GM12878 (cell line): ENCODE measurements around the gene S100A4. TPM values are rescaled to one million over a fixed set of nuclear protein-coding genes. Genes with fewer than 3 reads are reported as not detected.
A peak's percentile ranks its signal among the peaks of the same experiment; 100 is the strongest.

Experiments used
- ATAC-seq: fragments of 200-7000 bp; cut with Tn5 transposase; 3 replicates; pipeline ENCODE4 v1.9.1; 2020; ENCODE audit warnings: mild to moderate bottlenecking, moderate library complexity
- BruUV-seq: library from RNA; stranded (reverse); fragments of 400-500 nt; replicated peaks from 2 replicates; lab custom pipeline; 2021; lab: Mats Ljungman, UMichigan
- CTCF ChIA-PET: fragments of 300-600 bp; sonication (Branson Sonifier 250); formaldehyde crosslinking; extraction: SDS; loops from one replicate; lab custom pipeline; 2021; ENCODE audit warnings: inconsistent platforms; lab: Yijun Ruan, JAX
- POLR2A ChIA-PET: fragments of 350-600 bp; formaldehyde crosslinking; extraction: SDS; loops from one replicate; lab custom pipeline; 2021; ENCODE audit warnings: inconsistent platforms; lab: Charles Lee
- RAD21 ChIA-PET: fragments of 300-600 bp; sonication (Branson Sonifier 250); formaldehyde crosslinking; loops from one replicate; lab custom pipeline; 2023; ENCODE audit warnings: antibody characterized with exemption; ENCODE audit not compliant: unreplicated experiment; lab: Charles Lee
- SMC1A ChIA-PET: fragments of 300-600 bp; sonication (Branson Sonifier 250); formaldehyde crosslinking; loops from one replicate; lab custom pipeline; 2023; ENCODE audit not compliant: unreplicated experiment, uncharacterized antibody; lab: Charles Lee
- DNase-seq: peaks from one replicate; pipeline ENCODE4 v3.0.0-alpha.2; 2011; ENCODE audit warnings: low read depth, low spot score
- FAIRE-seq: peaks from 3 replicates; lab custom pipeline; 2011; peaks lifted over from hg19 to GRCh38; lab: Jason Lieb, UNC
- H2AFZ ChIP-seq: 2 replicates; pipeline ENCODE4 v1.6.0; 2011; ENCODE audit warnings: low read depth, low read length, control low read depth; ENCODE audit not compliant: control insufficient read depth
- H3K27ac ChIP-seq: 2 replicates; pipeline ENCODE4 v1.5.1; 2011; ENCODE audit warnings: control low read depth; ENCODE audit not compliant: control insufficient read depth, insufficient read depth
- H3K27me3 ChIP-seq, 2 experiments: replicated peaks in 1 of 2; 2 replicates each; pipeline versions ENCODE4 v1.6.0 to v1.6.1; 2011; ENCODE audit warnings: low read length in 1 of 2; ENCODE audit not compliant: control insufficient read depth in 2 of 2, insufficient read depth in 2 of 2
- H3K36me3 ChIP-seq, 2 experiments: 2 replicates each; pipeline ENCODE4 v1.5.1; 2011; ENCODE audit warnings: low read length in 1 of 2; ENCODE audit not compliant: control insufficient read depth in 2 of 2, insufficient read depth in 2 of 2
- H3K4me1 ChIP-seq: 2 replicates; pipeline ENCODE4 v1.6.1; 2011; ENCODE audit warnings: mild to moderate bottlenecking, low read length, moderate library complexity, mixed read lengths; ENCODE audit not compliant: control insufficient read depth, insufficient read depth
- H3K4me2 ChIP-seq: 2 replicates; pipeline ENCODE4 v1.6.0; 2011; ENCODE audit warnings: control low read depth; ENCODE audit not compliant: control insufficient read depth, insufficient read depth
- H3K4me3 ChIP-seq: fragments of 200-600 bp; sonication (generic); 2 replicates; pipeline ENCODE4 v1.5.1; 2016
- H3K79me2 ChIP-seq: 2 replicates; pipeline ENCODE4 v1.6.0; 2011; ENCODE audit warnings: low read length; ENCODE audit not compliant: control insufficient read depth, insufficient read depth
- H3K9ac ChIP-seq: 2 replicates; pipeline ENCODE4 v1.8.0; 2011; ENCODE audit warnings: low read length, control low read depth, mixed read lengths; ENCODE audit not compliant: control insufficient read depth, insufficient read depth
- H3K9me3 ChIP-seq: replicated peaks from 3 replicates; pipeline ENCODE4 v1.5.1; 2011; ENCODE audit warnings: mild to moderate bottlenecking, low read length; ENCODE audit not compliant: control insufficient read depth, insufficient read depth
- H4K20me1 ChIP-seq: 2 replicates; pipeline ENCODE4 v1.6.0; 2011; ENCODE audit not compliant: control insufficient read depth, insufficient read depth
- ATF7 ChIP-seq: fragments of 450-650 bp; IDR thresholded peaks from 2 replicates; pipeline ENCODE4 v1.6.1; 2016; ENCODE audit warnings: low read depth, mild to moderate bottlenecking
- BCL11A ChIP-seq: IDR thresholded peaks from 2 replicates; pipeline ENCODE4 v1.6.1; 2011; ENCODE audit warnings: low read depth, low read length
- BHLHE40 ChIP-seq, 2 experiments: fragments of 450-650 bp in 1 of 2; IDR thresholded peaks; 2 replicates each; pipeline ENCODE4 v1.6.1; 2011 to 2017; ENCODE audit warnings: low read depth in 2 of 2, borderline replicate concordance in 1 of 2, improper control_type of control experiment in 1 of 2, low read length in 1 of 2, mild to moderate bottlenecking in 1 of 2
- BMI1 ChIP-seq: fragments of 450-650 bp; IDR thresholded peaks from 2 replicates; pipeline ENCODE4 v1.6.1; 2016; ENCODE audit warnings: mild to moderate bottlenecking, moderate library complexity, borderline replicate concordance
- GATAD2B ChIP-seq: fragments of 450-650 bp; conservative IDR thresholded peaks from 2 replicates; pipeline ENCODE4 v1.6.1; 2017; ENCODE audit warnings: low read depth, mild to moderate bottlenecking, moderate library complexity
- MEF2A ChIP-seq: IDR thresholded peaks from 2 replicates; pipeline ENCODE4 v1.6.1; 2011; ENCODE audit warnings: low read depth, mild to moderate bottlenecking, low read length, moderate library complexity; ENCODE audit not compliant: insufficient read depth
- MTA2 ChIP-seq: fragments of 450-650 bp; IDR thresholded peaks from 2 replicates; pipeline ENCODE4 v1.6.1; 2016; ENCODE audit warnings: low read depth, mild to moderate bottlenecking, moderate library complexity
- NR2C2 ChIP-seq: IDR thresholded peaks from 2 replicates; pipeline ENCODE4 v1.6.1; 2011; ENCODE audit warnings: borderline replicate concordance, low read depth; ENCODE audit not compliant: control insufficient read depth, insufficient read length
- PAX8 ChIP-seq: fragments of 450-650 bp; IDR thresholded peaks from 2 replicates; pipeline ENCODE4 v1.6.1; 2017; ENCODE audit warnings: mild to moderate bottlenecking, moderate library complexity
- TAF1 ChIP-seq: IDR thresholded peaks from 2 replicates; pipeline ENCODE4 v1.6.1; 2011; ENCODE audit warnings: mild to moderate bottlenecking, low read depth, low read length, borderline replicate concordance
- ZBED1 ChIP-seq: IDR thresholded peaks from 2 replicates; pipeline ENCODE4 v1.6.1; 2016; ENCODE audit warnings: borderline replicate concordance
- ZNF622 ChIP-seq: fragments of 450-650 bp; IDR thresholded peaks from 2 replicates; pipeline ENCODE4 v1.6.1; 2017; ENCODE audit warnings: mild to moderate bottlenecking, inconsistent platforms
- WGBS: methylation state at CpG from one replicate; pipeline ENCODE4 v1.1.6; 2016; ENCODE audit warnings: low lambda C conversion rate; ENCODE audit not compliant: insufficient replicate concordance, insufficient coverage; ENCODE audit errors: missing lambda C conversion rate; 5-methylcytosine and 5-hydroxymethylcytosine counted together
- in situ Hi-C: fragments of 300-500 bp; cut with MboI; formaldehyde crosslinking; loops from 9 replicates; pipeline ENCODE4 v1.14.3; 2018; ENCODE audit warnings: mixed read lengths
- intact Hi-C: fragments of 100-400 bp; cut with micrococcal nuclease; formaldehyde crosslinking; loops from one replicate; pipeline ENCODE4 v1.14.2; 2022; ENCODE audit not compliant: unreplicated experiment
- polyA plus RNA-seq, 11 experiments: library from polyadenylated mRNA; depleted of rRNA in 4 of 11; unstranded in 6 of 11; stranded (reverse) in 5 of 11; fragments of >200 nt; fragmentation: Nextera tagmentation in 4 of 11; fragmentation: Illumina TruSeq in 1 of 11; extraction: Ambion mirVana in 4 of 11; extraction: Trizol in 1 of 11; gene quantifications; 1 replicate in 1 of 11; 2 replicates in 10 of 11; pipeline versions ENCODE4 v1.2.1 to v1.2.3, GENCODE V29; 2011 to 2016; ENCODE audit warnings: inconsistent platforms in 2 of 11, missing spikeins in 2 of 11, low read depth in 1 of 11
- total RNA-seq, 4 experiments: library from RNA; depleted of rRNA in 3 of 4; stranded (reverse); fragments of >200 nt in 3 of 4; fragmentation: Illumina TruSeq in 1 of 4; extraction: Trizol in 1 of 4; gene quantifications; 2 replicates each; pipeline versions ENCODE4 v1.2.1 to v1.2.3, GENCODE V29; 2013 to 2021
- TF ChIP-seq, protein P1 (sequence below), 3 experiments: IDR thresholded peaks in 2 of 3; conservative IDR thresholded peaks in 1 of 3; 2 replicates each; pipeline ENCODE4 v1.5.1; 2011; ENCODE audit warnings: low read depth in 3 of 3, low read length in 3 of 3, mild to moderate bottlenecking in 3 of 3, control low read depth in 2 of 3, moderate library complexity in 2 of 3, inconsistent platforms in 1 of 3, mixed read lengths in 1 of 3; ENCODE audit not compliant: control insufficient read depth in 2 of 3, insufficient read depth in 1 of 3; ENCODE audit errors: extremely low read depth in 1 of 3

S100A4 gene
- total and polyA plus RNA-seq, 10 of the 15 experiments (the other 5 are each of a cell fraction or from before 2014, with no cell fraction given), result 4.3 to 104 (median 27.3) TPM

DNA sequence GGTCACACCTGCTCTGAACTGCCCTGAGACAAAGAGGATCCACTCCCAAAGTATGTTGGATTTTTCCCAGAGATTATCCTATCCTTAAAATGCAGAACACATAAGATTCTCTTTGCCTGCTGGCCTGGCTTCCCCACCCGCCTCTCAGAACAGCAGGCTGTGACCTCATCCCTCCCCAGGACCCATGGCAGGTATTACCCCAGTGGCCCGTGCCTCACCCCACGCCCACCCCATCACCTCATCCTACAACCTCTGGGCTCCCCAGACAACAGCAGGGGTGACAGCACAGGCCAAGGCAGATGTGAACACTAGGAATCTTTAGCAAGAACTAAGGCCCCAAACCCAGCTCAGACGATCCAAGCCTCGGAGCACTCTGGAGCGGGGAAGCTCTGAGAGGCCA is 50.1 kb downstream of the S100A4 start:
- Histone ChIP-seq H3K9ac (no peak overlapping the region), H3K36me3 (no peaks in the 10 kb centered on the region), H3K9me3 (no peaks in the 10 kb centered on the region), H3K4me1 (peaks cover 3% of the 10 kb centered on the region; the same call in 1 of the 2 replicates), H3K4me2 (no peak overlapping the region), H3K4me3 (no peak overlapping the region), H3K27ac (no peak overlapping the region), H4K20me1 (no peaks in the 10 kb centered on the region), H3K27me3 (no peaks in the 10 kb centered on the region; a peak in 2 of 4 replicates), H2AFZ (no peak overlapping the region), H3K79me2 (no peaks in the 10 kb centered on the region)
- ChIA-PET SMC1A (interaction anchor here (0.8 to 7.1 kb wide), 8 partner anchors 37 to 159 kb away, joined by 3 to 106 read pairs (median 5); partner anchors contain the start of gene S100A9), CTCF (interaction anchor here (0.5 to 8.0 kb wide), 44 partner anchors 8 to 307 kb away, joined by 3 to 326 read pairs (median 5); partner anchors contain the start of genes PGLYRP3, PGLYRP4, S100A5 and S100A8), POLR2A (no interaction called here), RAD21 (interaction anchor here (0.6 to 3.7 kb wide), 10 partner anchors 11 to 384 kb away, joined by 3 to 94 read pairs (median 4); partner anchors contain the start of genes PGLYRP4, S100A4 and S100A9)
- WGBS, result 26% methylated on average over 6 of the region's 6 CpGs
- TF ChIP-seq NR2C2 (no peak), BHLHE40 (IDR thresholded peaks at IDR 0.05; ENCODE audit: borderline replicate concordance in 1 of 2, low read depth in 2 of 2, low read length in 1 of 2) (0 out of 4 replicates have a peak, but pooled peaks of 1 of the 2 experiments have one; percentile 4)
- in situ Hi-C loops, result loop anchor here (5.0 kb wide), 1 partner anchor 143 kb away; no protein-coding TSS in a partner anchor
- ATAC-seq (peak; percentile 34), DNase-seq (no peak), FAIRE-seq (no peak)
- no TSS peak for BruUV-seq
- intact Hi-C loops, result loop anchor here (1.0 to 5.0 kb wide), 2 partner anchors 93 to 143 kb away; no protein-coding TSS in a partner anchor

DNA sequence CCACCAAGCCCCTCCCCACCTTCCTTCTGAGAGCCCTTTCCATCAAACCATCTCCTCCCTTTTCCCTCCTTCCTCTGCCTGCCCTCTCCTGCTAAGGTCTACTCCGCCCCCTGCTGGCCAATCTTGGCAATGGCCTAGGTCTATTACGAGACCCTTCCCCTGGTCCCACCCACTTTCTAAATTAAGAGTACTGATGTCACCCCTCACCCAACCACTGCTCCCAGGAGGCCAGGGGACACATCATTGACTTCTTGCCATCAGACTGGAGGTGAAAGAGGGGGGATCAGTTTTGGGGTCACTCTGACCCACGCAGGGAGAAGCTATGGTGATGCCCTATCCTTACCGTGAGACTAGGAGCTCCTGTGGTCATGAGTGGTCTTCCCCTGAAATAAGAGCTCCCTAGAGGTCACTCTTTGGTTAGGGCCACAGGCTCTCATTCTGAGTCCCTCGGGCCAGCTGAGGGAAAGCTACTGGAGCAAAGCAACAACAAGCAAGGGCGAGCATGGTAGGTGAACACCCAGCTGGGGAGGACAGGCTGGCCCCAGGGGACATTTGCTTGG is 50.5 kb downstream of the S100A4 start:
- Histone ChIP-seq H3K79me2 (no peaks in the 10 kb centered on the region), H3K4me1 (peaks cover 3% of the 10 kb centered on the region; the same call in 1 of the 2 replicates), H3K9me3 (no peaks in the 10 kb centered on the region), H3K4me3 (no peak overlapping the region), H4K20me1 (no peaks in the 10 kb centered on the region), H2AFZ (no peak overlapping the region), H3K36me3 (no peaks in the 10 kb centered on the region), H3K27ac (no peak overlapping the region), H3K27me3 (no peaks in the 10 kb centered on the region; a peak in 2 of 4 replicates), H3K4me2 (no peak overlapping the region), H3K9ac (no peak overlapping the region)
- in situ Hi-C loops (loop anchor here (5.0 kb wide), 1 partner anchor 143 kb away; no protein-coding TSS in a partner anchor), intact Hi-C loops (loop anchor here (1.0 to 5.0 kb wide), 2 partner anchors 93 to 143 kb away; no protein-coding TSS in a partner anchor)
- ChIA-PET RAD21 (interaction anchor here (0.6 to 3.7 kb wide), 11 partner anchors 11 to 384 kb away, joined by 3 to 94 read pairs (median 4); partner anchors contain the start of genes PGLYRP4, S100A4 and S100A9), CTCF (interaction anchor here (0.5 to 8.0 kb wide), 55 partner anchors 9 to 352 kb away, joined by 3 to 326 read pairs (median 4); partner anchors contain the start of genes PGLYRP3, PGLYRP4, S100A12 and S100A5), SMC1A (interaction anchor here (0.7 to 7.1 kb wide), 11 partner anchors 37 to 158 kb away, joined by 3 to 106 read pairs (median 4); partner anchors contain the start of gene S100A9), POLR2A (no interaction called here)
- WGBS, result under 1% methylated on average over 6 of the region's 6 CpGs
- BruUV-seq, result no TSS peak
- FAIRE-seq, result peak; percentile 94
- DNase-seq, result no peak
- ATAC-seq, result peak; percentile 89
- TF ChIP-seq ATF7 (peak; percentile 75), PAX8 (no peak), BMI1 (no peak), GATAD2B (0 out of 2 replicates have a peak, but pooled peaks have one; percentile 48), MTA2 (peak; percentile 31; the same call in 1 of the 2 replicates), MEF2A (0 out of 2 replicates have a peak, but pooled peaks have one; percentile 32), ZNF622 (no peak), TAF1 (no peak), ZBED1 (no peak), BCL11A (no peak)
- TF ChIP-seq, protein P1, sequence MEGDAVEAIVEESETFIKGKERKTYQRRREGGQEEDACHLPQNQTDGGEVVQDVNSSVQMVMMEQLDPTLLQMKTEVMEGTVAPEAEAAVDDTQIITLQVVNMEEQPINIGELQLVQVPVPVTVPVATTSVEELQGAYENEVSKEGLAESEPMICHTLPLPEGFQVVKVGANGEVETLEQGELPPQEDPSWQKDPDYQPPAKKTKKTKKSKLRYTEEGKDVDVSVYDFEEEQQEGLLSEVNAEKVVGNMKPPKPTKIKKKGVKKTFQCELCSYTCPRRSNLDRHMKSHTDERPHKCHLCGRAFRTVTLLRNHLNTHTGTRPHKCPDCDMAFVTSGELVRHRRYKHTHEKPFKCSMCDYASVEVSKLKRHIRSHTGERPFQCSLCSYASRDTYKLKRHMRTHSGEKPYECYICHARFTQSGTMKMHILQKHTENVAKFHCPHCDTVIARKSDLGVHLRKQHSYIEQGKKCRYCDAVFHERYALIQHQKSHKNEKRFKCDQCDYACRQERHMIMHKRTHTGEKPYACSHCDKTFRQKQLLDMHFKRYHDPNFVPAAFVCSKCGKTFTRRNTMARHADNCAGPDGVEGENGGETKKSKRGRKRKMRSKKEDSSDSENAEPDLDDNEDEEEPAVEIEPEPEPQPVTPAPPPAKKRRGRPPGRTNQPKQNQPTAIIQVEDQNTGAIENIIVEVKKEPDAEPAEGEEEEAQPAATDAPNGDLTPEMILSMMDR (IDR thresholded peaks at IDR 0.05 in 2 of 3, conservative IDR thresholded peaks at IDR 0.05 in 1 of 3; ENCODE audit: control insufficient read depth in 2 of 3, extremely low read depth in 1 of 3, insufficient read depth in 1 of 3, low read depth in 3 of 3, low read length in 3 of 3), result peak; percentile 79 to 91 (median 89)
